HG02943 (cell line): ENCODE measurements around the gene SSH2.

Experiments used
- ATAC-seq: cut with Tn5 transposase; IDR thresholded peaks from one replicate; pipeline ENCODE4 v1.9.1; 2021; ENCODE audit warnings: mild to moderate bottlenecking, low read depth, moderate library complexity; ENCODE audit not compliant: unreplicated experiment

SSH2 gene

GRCh38 chr17:29616300-29617048 is 313.6 kb downstream of the SSH2 start:
- no peak for ATAC-seq

GRCh38 chr17:29615492-29616299 is 314.3 kb downstream of the SSH2 start:
- ATAC-seq, result no peak

DNA sequence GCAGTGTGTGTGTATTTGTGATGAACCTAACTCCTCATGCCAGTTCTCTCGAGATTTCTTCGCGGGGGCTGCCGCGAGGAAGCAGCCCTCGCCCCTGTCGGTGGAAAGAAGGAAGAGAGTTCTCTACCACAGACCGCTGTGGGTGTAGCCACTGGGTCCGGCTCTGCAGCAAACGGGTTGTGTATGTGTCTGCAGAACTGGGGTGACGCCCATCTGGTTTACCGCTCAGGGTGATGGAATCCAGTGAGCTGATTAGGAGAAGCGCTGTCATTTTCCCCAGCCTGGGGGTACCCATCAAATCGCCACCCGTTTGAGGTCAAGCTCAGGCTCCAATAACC is 315.0 kb downstream of the SSH2 start:
- ATAC-seq, result no peak

DNA sequence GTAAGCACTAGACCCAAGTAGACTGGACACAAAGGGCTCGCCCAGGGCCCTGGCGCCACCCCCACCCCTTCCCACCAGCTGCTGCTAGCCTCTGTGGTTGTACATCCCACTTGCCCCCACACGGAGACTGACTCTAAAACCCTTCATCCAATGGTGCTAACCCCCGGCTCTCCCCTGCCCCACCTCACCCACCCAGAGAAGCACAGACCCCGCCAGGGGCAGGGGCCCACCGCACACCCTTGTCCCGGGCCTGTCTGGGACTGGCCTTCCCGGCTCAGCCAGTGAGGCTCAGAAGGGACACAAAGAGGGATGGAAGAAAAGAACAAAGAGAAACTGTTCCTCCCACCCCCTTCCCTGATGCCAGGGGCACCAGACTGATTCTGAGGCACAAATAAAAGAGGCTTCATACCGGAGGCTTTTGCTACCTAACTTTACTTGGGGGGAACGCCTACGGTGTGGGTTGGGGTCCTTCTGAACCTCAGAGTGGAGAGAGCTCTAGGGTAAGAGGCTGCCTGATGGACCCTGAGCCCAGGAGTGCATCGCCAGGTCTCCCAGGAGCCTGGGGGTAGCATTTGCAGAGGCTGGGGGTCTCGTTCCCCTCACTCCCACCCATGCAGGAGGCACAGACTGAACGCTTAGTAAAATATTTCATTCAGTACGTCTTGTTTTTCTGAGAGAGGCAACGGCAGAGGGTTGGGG is 315.5 kb downstream of the SSH2 start:
- no peak for ATAC-seq

DNA sequence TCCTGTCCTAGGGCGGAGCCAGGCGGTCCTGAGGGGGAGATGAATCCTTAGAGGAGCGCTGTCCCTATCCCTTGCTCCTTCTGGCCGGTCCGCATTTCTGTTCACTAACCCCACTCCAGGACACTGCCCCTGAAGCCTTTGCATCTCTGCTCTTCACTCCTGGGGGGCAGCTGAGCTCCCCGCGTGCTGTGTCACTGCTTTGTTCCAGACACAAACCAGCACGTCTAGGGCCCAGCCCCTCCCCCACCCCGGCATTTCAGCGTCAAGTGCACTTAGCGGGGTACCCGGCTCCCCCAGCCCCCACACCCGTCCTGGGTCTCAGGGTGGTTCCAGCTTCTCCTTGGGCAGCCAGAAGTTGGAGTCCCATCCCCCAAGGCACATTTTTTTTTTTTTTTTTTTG is 316.2 kb downstream of the SSH2 start:
- ATAC-seq, result no peak

- ATAC-seq, result no peak
Observed at GRCh38 chr17:29613352-29613837, 316.6 kb downstream of the SSH2 start.

DNA sequence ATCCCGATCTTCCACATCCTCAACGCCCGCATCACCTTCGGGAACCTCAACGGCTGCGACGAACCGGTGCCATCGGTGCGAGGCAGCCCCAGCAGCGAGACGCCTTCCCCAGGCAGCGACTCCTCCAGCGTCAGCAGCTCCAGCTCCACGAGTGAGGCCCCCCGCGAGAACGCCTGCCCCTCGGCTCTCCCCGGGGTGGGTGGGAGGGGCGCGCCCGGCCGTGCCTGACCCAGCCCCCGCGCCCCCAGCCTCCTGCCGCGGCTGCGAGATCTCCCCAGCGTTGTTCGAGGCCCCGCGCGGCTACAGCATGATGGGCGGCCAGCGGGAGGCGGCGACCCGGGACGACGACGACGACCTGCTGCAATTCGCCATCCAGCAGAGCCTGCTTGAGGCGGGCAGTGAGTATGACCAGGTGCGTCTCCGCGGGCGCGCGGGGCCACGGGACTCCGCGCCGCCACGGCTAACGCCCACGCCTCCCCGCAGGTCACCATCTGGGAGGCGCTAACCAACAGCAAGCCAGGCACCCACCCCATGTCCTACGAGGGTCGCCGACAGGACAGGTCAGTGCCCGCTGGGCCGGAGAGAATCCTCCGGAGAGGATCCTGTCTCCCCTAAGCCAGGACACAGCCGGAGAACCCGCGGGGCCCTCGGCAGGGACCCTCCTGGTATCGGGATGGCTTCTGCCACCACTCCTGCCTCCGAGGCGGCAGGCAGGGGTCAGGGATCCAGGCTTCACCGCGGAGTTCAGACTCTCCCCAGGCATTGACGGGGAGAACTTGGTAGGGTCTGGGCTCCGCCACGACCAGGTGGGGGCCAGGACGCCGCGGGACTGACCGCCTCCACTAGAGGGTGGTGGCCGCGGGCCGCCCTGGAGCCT is 317.4 kb downstream of the SSH2 start:
- ATAC-seq, result no peak

GRCh38 chr17:29612094-29612403 is 318.0 kb downstream of the SSH2 start:
- no peak for ATAC-seq

DNA sequence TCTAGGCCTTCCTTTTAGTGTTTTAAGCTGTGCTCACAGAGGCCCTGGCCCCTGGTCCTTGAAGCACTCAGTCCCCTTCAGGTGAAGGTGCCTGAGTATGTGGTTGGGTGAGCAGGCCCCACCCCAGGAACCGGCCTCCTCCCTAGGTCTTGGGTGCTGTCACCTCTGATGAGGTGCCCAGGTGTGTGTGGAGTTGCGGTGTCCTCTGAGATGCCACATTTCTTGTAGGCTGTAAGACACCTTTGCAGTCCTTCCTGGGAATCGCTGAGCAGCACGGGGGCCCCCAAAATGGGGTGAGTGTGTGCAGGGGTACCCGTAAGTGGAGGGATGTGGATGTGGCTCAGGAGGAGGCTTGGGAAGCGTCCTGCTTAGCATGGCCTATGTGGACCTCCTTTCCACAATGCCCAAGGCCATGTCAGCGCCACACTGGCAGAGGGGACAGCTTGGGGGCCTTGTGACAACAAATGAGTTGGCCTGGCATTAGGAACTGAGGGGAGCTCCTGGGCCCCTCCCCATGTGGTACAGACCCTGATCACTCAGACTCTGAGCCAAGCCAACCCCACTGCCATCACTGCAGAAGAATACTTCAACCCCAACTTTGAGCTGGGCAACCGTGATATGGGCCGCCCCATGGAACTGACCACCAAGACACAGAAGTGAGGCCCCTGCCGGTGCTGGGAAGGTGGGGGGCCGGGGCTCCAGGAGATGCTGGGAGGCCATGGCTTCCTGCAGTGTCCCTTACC is 318.5 kb downstream of the SSH2 start:
- ATAC-seq, result no peak

- ATAC-seq, result no peak
Observed at GRCh38 chr17:29610395-29610794, 319.6 kb downstream of the SSH2 start.

DNA sequence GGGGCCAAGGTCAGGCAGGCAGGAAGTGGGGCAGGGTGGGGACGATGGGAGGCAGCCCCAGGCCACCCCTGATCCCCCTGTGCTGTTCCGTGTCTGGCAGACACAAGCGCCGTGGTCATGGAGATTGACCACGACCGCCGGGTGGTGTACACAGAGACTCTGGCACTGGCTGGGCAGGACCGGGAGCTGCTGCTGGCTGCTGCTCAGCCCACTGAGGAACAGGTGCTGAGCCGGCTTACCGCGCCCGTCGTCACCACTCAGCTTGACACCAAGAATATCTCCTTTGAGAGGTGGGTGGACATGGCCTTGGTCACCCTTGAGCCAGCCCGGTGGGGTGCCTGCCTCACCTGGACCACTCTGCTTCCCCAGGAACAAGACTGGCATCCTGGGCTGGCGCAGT is 321.0 kb downstream of the SSH2 start:
- no peak for ATAC-seq

DNA sequence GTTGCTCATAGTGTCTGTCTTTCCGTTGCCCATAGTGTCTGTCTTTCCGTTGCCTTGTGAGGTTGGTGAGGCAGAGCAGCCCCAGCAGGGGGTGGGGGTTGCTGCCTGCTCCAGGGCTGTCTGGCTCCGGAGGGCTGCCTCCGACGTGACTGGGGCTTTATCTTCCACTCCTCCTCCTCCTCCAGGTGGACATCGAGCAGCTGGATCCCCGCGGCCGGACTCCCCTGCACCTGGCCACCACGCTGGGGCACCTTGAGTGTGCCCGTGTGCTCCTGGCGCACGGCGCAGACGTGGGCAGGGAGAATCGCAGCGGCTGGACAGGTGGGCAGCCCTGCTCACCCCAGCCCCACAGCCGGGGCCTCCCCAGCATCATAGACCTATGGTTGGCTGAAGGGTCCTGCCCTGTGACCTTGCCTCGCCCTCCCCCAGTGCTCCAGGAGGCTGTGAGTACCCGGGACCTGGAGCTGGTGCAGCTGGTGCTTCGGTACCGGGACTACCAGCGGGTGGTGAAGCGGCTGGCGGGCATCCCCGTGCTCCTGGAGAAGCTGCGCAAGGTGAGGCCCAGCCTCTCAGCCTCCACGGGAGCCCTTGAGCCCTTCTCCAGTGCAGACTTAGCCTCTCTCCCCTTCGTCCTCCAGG is 322.4 kb downstream of the SSH2 start:
- ATAC-seq, result no peak

- no peak for ATAC-seq
Observed at GRCh38 chr17:29603109-29603674, 326.8 kb downstream of the SSH2 start.

- no peak for ATAC-seq
Observed at GRCh38 chr17:29597361-29598172, 332.5 kb downstream of the SSH2 start.

- ATAC-seq, result no peak
Observed at GRCh38 chr17:29596811-29597210, 333.2 kb downstream of the SSH2 start.

DNA sequence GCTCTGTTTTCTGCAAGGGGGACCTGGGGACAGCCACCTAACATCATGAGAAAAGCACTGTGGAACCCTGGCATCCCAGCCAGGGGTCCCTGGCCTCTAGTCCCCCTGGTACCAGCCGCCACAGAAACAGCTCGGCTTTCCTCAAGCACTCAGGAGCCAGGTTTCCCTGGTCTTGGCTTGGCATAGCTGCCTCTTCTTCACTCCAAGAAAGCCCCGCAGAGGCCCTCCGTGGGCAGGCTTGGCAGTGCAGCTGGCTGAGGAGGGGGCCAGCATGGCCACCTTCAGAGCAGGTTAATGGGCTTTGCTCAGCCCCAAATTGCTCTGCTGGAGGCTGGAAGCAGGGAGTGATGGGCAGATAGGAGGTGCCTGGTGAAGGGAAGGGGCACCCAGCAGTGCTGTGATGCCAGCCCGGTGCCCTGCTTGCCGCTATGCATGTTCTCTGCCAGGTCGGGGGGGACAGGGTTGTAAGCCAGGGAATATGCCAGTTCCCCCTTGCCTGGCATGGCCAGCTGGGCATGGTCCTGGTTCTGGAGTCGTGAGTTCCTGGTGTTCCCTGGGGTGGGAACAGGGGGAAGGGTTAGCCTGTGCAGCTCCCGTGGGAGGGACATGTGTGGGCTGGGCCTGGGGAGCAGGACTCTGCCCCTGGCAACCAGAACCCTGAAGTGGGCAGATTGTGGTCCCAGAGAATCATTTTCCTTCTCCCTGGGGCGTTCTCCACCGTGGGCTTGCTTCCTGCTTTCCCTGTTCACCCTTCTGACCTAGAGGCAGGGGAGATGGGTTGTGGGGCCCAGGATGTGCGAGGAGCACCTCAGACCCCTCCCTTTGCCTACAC is 333.9 kb downstream of the SSH2 start:
- ATAC-seq, result no peak
